DND-41 (cell line): ENCODE results near the gene PHKB.
"Not testable (repeated sequence)": the region's sequence is repeated elsewhere in the genome, so short reads cannot be mapped to it uniquely, and the experiment has no call there.

Experiments used
- ATAC-seq: fragments of 200-7000 bp; cut with Tn5 transposase; 3 replicates; pipeline ENCODE4 v1.9.1; 2021; ENCODE audit warnings: low read depth; ENCODE audit not compliant: insufficient read depth
- DNase-seq: peaks from one replicate; pipeline ENCODE4 v3.0.0-alpha.2; 2020
- H2AFZ ChIP-seq: 2 replicates; pipeline ENCODE4 v1.6.0; 2012; ENCODE audit warnings: low read depth, low read length
- H3K27ac ChIP-seq: 2 replicates; pipeline ENCODE4 v1.5.1; 2012; ENCODE audit warnings: low read length, inconsistent platforms
- H3K27me3 ChIP-seq: fragments of 200-600 bp; sonication (generic); 2 replicates; pipeline ENCODE4 v1.6.0; 2012; ENCODE audit warnings: low read length, mild to moderate bottlenecking, inconsistent platforms; ENCODE audit not compliant: insufficient read depth, poor library complexity
- H3K36me3 ChIP-seq: 2 replicates; pipeline ENCODE4 v1.5.1; 2012; ENCODE audit warnings: low read length, inconsistent platforms; ENCODE audit not compliant: insufficient read depth
- H3K4me1 ChIP-seq: 2 replicates; pipeline ENCODE4 v1.5.1; 2012; ENCODE audit warnings: mild to moderate bottlenecking, low read length; ENCODE audit not compliant: insufficient read depth
- H3K4me2 ChIP-seq: 2 replicates; pipeline ENCODE4 v1.6.0; 2012; ENCODE audit warnings: mild to moderate bottlenecking, moderate library complexity, low read length, inconsistent platforms; ENCODE audit not compliant: insufficient read depth
- H3K4me3 ChIP-seq, 2 experiments: fragments of 200-600 bp in 1 of 2; shearing (Covaris generic) in 1 of 2; 2 replicates each; pipeline ENCODE4 v1.5.1; 2012 to 2016; ENCODE audit warnings: inconsistent platforms in 2 of 2, low read length in 2 of 2, mild to moderate bottlenecking in 2 of 2, low read depth in 1 of 2, moderate library complexity in 1 of 2
- H3K79me2 ChIP-seq: 2 replicates; pipeline ENCODE4 v1.6.0; 2012; ENCODE audit warnings: low read length, inconsistent platforms; ENCODE audit not compliant: insufficient read depth
- H3K9ac ChIP-seq: 2 replicates; pipeline ENCODE4 v1.6.0; 2012; ENCODE audit warnings: low read depth, mild to moderate bottlenecking, inconsistent platforms, low read length, moderate library complexity
- H3K9me3 ChIP-seq: 2 replicates; pipeline ENCODE4 v1.5.1; 2012; ENCODE audit warnings: low read length, moderate library complexity, mild to moderate bottlenecking, inconsistent platforms; ENCODE audit not compliant: insufficient read depth, severe bottlenecking
- H4K20me1 ChIP-seq: 2 replicates; pipeline ENCODE4 v1.6.0; 2012; ENCODE audit warnings: low read length; ENCODE audit not compliant: insufficient read depth
- EZH2 ChIP-seq: IDR thresholded peaks from 3 replicates; pipeline ENCODE4 v1.6.1; 2012; ENCODE audit warnings: borderline replicate concordance, low read depth, mild to moderate bottlenecking, moderate library complexity, low read length, inconsistent platforms; ENCODE audit not compliant: severe bottlenecking
- TF ChIP-seq, protein P1 (sequence below): IDR thresholded peaks from 2 replicates; pipeline ENCODE4 v1.5.1; 2012; ENCODE audit warnings: borderline replicate concordance, low read length, moderate library complexity, mild to moderate bottlenecking; ENCODE audit not compliant: poor library complexity, severe bottlenecking; ENCODE audit errors: extremely low read depth

Gene PHKB

GRCh38 chr16:47469227-47469626, 8.1 kb downstream of the PHKB start:
- Histone ChIP-seq H3K4me1 (peaks cover 9% of the 10 kb centered on the region), H3K4me2 (no peak overlapping the region), H3K27me3 (no peaks in the 10 kb centered on the region), H3K9ac (no peak overlapping the region), H3K9me3 (no peaks in the 10 kb centered on the region), H3K79me2 (peaks cover 73% of the 10 kb centered on the region), H3K36me3 (peaks cover 4% of the 10 kb centered on the region; the same call in 1 of the 2 replicates), H2AFZ (no peak overlapping the region), H3K27ac (no peak overlapping the region), H4K20me1 (peaks cover 7% of the 10 kb centered on the region; the same call in 1 of the 2 replicates), H3K4me3 (no peak overlapping the region)
- TF ChIP-seq, protein P1, sequence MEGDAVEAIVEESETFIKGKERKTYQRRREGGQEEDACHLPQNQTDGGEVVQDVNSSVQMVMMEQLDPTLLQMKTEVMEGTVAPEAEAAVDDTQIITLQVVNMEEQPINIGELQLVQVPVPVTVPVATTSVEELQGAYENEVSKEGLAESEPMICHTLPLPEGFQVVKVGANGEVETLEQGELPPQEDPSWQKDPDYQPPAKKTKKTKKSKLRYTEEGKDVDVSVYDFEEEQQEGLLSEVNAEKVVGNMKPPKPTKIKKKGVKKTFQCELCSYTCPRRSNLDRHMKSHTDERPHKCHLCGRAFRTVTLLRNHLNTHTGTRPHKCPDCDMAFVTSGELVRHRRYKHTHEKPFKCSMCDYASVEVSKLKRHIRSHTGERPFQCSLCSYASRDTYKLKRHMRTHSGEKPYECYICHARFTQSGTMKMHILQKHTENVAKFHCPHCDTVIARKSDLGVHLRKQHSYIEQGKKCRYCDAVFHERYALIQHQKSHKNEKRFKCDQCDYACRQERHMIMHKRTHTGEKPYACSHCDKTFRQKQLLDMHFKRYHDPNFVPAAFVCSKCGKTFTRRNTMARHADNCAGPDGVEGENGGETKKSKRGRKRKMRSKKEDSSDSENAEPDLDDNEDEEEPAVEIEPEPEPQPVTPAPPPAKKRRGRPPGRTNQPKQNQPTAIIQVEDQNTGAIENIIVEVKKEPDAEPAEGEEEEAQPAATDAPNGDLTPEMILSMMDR: no peak
- no peak for TF ChIP-seq EZH2
- DNase-seq: no peak
- ATAC-seq: no peak

GRCh38 chr16:47470211-47470610, 9.1 kb downstream of the PHKB start:
- Histone ChIP-seq H4K20me1 (peaks cover 7% of the 10 kb centered on the region; the same call in 1 of the 2 replicates), H3K4me2 (no peak overlapping the region), H3K27me3 (no peaks in the 10 kb centered on the region), H3K9me3 (no peaks in the 10 kb centered on the region), H3K4me3 (no peak overlapping the region), H2AFZ (no peak overlapping the region), H3K4me1 (peaks cover 3% of the 10 kb centered on the region; the same call in 1 of the 2 replicates), H3K79me2 (peaks cover 68% of the 10 kb centered on the region), H3K36me3 (0 out of 2 replicates have a peak, but pooled peaks cover 3% of the 10 kb centered on the region), H3K27ac (no peak overlapping the region), H3K9ac (no peak overlapping the region)
- no peak for ATAC-seq
- no peak for DNase-seq
- TF ChIP-seq, protein P1: no peak

DNA sequence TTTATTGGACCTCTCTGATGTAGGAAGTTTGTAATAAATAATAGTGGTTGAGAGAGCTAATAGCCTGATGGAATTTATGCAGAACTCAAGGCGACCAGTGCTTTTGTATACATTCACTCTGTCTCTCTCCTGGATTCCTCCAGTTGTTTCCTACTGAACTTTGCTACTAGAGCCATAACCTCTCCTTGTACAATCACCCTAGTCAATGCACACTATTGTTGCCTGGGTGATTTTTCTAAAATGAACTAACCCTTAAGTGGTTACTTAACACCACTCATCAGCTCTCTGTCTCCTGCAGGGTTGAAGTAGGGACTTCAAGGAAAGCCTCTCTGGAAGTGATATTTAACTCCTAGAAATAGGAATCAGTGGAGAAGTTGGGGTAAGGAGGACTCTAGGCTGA, 9.7 kb downstream of the PHKB start:
- Histone ChIP-seq H3K27ac (no peak overlapping the region), H3K9ac (no peak overlapping the region), H2AFZ (no peak overlapping the region), H3K36me3 (0 out of 2 replicates have a peak, but pooled peaks cover 3% of the 10 kb centered on the region), H4K20me1 (peaks cover 7% of the 10 kb centered on the region; the same call in 1 of the 2 replicates), H3K9me3 (no peaks in the 10 kb centered on the region), H3K4me3 (no peak overlapping the region), H3K4me2 (no peak overlapping the region), H3K27me3 (no peaks in the 10 kb centered on the region), H3K4me1 (peaks cover 3% of the 10 kb centered on the region; the same call in 1 of the 2 replicates), H3K79me2 (peaks cover 65% of the 10 kb centered on the region)
- DNase-seq (no peak), ATAC-seq (no peak)
- TF ChIP-seq EZH2: no peak
- TF ChIP-seq, protein P1: no peak

- H3K4me2 ChIP-seq, H3K4me1 ChIP-seq, H3K27me3 ChIP-seq, ATAC-seq, H3K9ac ChIP-seq, H3K36me3 ChIP-seq, H3K4me3 ChIP-seq, DNase-seq, H2AFZ ChIP-seq, H3K27ac ChIP-seq, H4K20me1 ChIP-seq, H3K9me3 ChIP-seq: not testable (repeated sequence)
- peaks cover 45% of the 10 kb centered on the region for H3K79me2 ChIP-seq
Measured at GRCh38 chr16:47473004-47473403, 11.9 kb downstream of the PHKB start.
